Skeletal muscle satellite cell (primary cell): ENCODE results near the gene USP21.
A peak's percentile ranks its signal among the peaks of the same experiment; 100 is the strongest.

Source experiments
- H3K27me3 ChIP-seq: 2 replicates; pipeline ENCODE4 v1.7.0; 2013; ENCODE audit warnings: low read length; ENCODE audit not compliant: control insufficient read depth, insufficient read depth
- H3K36me3 ChIP-seq: 2 replicates; pipeline ENCODE4 v1.7.0; 2013; ENCODE audit warnings: mild to moderate bottlenecking, control low read depth, low read length; ENCODE audit not compliant: insufficient read depth
- H3K4me1 ChIP-seq: 2 replicates; pipeline ENCODE4 v1.7.0; 2013; ENCODE audit warnings: low read length; ENCODE audit not compliant: control insufficient read depth, insufficient read depth
- H3K4me2 ChIP-seq: 2 replicates; pipeline ENCODE4 v1.7.0; 2013; ENCODE audit warnings: mild to moderate bottlenecking, low read length
- H3K4me3 ChIP-seq: 2 replicates; pipeline ENCODE4 v1.7.0; 2013; ENCODE audit warnings: low read length
- H3K9ac ChIP-seq: 2 replicates; pipeline ENCODE4 v1.7.0; 2013; ENCODE audit warnings: mild to moderate bottlenecking, low read depth, low read length, moderate library complexity
- H3K9me3 ChIP-seq: replicated peaks from 2 replicates; pipeline ENCODE4 v1.7.0; 2013; ENCODE audit warnings: mild to moderate bottlenecking, control low read depth, low read length

USP21 gene

DNA sequence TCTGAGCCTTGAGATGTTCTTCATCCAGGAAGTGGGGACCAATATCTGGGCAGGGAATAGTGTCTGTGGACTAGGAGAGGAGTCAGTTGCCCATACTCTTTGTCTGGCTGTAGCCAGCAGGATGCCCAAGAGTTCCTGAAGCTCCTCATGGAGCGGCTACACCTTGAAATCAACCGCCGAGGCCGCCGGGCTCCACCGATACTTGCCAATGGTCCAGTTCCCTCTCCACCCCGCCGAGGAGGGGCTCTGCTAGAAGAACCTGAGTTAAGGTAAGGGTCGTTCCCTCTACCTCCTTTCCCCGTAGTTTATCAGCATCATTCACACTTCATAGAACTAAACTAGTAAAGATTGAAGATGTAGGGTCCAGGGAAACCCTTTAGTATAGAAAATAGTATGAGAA is 3.5 kb downstream of the USP21 start:
- H3K4me2 ChIP-seq, result no peak overlapping the region
- H3K36me3 ChIP-seq, result peaks cover 43% of the 10 kb centered on the region
- H3K27me3 ChIP-seq, result no peaks in the 10 kb centered on the region
- no peak overlapping the region for H3K9ac ChIP-seq
- no peak overlapping the region for H3K4me3 ChIP-seq
- no peaks in the 10 kb centered on the region for H3K9me3 ChIP-seq
- H3K4me1 ChIP-seq, result peaks cover 30% of the 10 kb centered on the region

DNA sequence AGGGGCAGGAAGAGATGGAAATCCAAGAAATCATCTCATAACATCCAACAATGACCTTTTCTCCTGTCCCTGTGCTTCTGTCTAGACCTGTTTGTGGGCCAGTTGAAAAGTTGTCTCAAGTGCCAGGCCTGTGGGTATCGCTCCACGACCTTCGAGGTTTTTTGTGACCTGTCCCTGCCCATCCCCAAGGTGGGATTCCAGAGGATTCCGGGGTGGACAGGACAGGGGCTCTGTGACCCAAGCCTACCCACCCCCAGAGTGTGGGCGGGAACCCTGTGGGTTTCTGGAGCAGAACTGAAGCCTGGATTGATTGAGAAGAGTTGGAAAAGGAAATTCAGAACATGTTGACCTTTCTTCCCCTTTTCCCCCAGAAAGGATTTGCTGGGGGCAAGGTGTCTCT is 4.5 kb downstream of the USP21 start:
- no peaks in the 10 kb centered on the region for H3K27me3 ChIP-seq
- no peak overlapping the region for H3K9ac ChIP-seq
- H3K9me3 ChIP-seq, result no peaks in the 10 kb centered on the region
- peaks cover 33% of the 10 kb centered on the region for H3K36me3 ChIP-seq
- H3K4me1 ChIP-seq, result peaks cover 25% of the 10 kb centered on the region
- no peak overlapping the region for H3K4me3 ChIP-seq
- no peak overlapping the region for H3K4me2 ChIP-seq

GRCh38 chr1:161164901-161165610 is 5.8 kb downstream of the USP21 start:
- H3K9me3 ChIP-seq, result no peaks in the 10 kb centered on the region
- H3K27me3 ChIP-seq, result no peaks in the 10 kb centered on the region
- H3K4me3 ChIP-seq, result peak overlapping the region; percentile 91
- peaks cover 37% of the 10 kb centered on the region for H3K36me3 ChIP-seq
- peaks cover 19% of the 10 kb centered on the region for H3K4me1 ChIP-seq
- H3K9ac ChIP-seq, result peak overlapping the region; percentile 87
- H3K4me2 ChIP-seq, result peak overlapping the region; percentile 92

DNA sequence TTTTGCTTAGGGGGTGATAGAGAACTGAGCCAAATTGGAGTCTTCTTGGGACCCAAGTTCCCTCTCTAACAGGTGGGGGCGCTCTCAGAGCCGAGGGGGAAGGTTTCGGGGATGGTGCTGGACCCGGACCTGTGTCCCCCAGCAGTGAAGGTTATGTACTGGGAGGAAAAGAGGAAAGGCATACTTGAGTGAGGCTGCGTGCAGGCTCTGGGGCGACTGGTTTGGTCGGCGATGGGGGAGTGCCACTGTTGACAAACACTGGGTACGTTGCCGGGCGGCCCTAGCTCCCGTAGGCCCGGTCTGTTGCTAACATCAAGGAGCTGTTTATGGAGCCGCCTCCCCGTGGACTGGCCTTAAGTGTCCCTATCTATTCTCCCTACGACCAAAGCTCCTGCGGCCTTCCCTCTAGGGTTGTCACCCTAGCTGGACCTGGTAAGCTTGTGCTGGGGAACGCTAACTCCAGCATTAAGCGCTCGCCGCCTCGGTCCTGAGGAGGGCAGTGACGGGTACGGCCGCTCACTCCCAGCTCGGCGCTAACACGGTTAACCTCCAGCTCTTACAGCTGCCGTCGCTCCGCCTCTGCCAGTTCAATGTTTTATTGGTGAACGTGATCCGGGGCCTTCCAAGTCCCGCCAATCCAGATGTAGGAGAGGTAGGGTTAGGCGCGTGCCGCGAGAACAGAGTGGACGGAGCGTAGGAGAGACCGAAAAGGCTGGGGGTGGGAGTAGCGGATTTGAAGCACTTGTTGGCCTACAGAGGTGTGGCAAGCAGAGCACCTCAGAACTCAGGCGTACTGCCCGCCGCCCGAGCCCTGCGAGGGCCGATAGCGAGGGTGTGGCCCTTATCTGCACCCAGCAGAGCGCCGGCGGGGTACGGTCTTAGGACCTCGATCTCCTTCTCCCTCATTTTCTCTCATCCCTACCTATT is 6.7 kb downstream of the USP21 start, which contains the start of gene PPOX:
PPOX (plus strand) TSS at position 685 of the 927 bp plus-strand sequence. CDS start 422 bp downstream, outside the sequence.
- H3K36me3 ChIP-seq, result peaks cover 39% of the 10 kb centered on the region
- H3K27me3 ChIP-seq, result no peaks in the 10 kb centered on the region
- peak within 1 kb of the TSS; percentile 87 for H3K9ac ChIP-seq
- H3K4me1 ChIP-seq, result peaks cover 14% of the 10 kb centered on the region
- H3K4me2 ChIP-seq, result peak within 1 kb of the TSS; percentile 92
- no peaks in the 10 kb centered on the region for H3K9me3 ChIP-seq
- peak within 1 kb of the TSS; percentile 91 for H3K4me3 ChIP-seq

DNA sequence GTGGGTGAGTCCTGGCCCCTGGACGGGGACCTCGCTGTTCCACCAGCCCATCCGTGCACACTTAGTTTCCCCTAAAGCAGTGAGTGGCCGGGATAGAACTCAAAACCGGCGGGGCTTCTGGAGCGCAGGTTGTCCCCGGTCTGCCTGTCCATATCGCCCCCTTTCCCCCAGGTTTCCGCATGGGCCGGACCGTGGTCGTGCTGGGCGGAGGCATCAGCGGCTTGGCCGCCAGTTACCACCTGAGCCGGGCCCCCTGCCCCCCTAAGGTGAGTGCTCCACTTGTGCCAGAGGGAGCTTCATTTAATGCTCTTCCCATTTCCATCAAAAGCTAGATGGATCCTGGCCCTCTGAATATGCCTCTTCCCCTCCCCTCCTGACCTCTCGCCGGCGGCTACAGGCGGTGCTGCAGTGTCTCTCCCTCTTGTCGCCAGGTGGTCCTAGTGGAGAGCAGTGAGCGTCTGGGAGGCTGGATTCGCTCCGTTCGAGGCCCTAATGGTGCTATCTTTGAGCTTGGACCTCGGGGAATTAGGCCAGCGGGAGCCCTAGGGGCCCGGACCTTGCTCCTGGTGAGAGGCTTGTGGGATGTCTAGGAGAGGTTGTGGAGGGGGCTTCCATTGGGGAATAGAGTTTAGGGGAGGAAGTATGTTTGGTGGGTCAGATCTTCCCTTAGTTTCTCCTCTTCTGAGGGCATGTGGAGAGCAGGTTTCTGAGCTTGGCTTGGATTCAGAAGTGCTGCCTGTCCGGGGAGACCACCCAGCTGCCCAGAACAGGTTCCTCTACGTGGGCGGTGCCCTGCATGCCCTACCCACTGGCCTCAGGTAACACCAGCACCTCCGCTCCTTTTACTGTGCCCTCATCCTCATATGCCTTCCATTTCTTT is 7.6 kb downstream of the USP21 start:
- H3K4me3 ChIP-seq, result peak overlapping the region; percentile 91
- peaks cover 45% of the 10 kb centered on the region for H3K36me3 ChIP-seq
- no peaks in the 10 kb centered on the region for H3K9me3 ChIP-seq
- peaks cover 14% of the 10 kb centered on the region for H3K4me1 ChIP-seq
- no peaks in the 10 kb centered on the region for H3K27me3 ChIP-seq
- peak overlapping the region; percentile 92 for H3K4me2 ChIP-seq
- H3K9ac ChIP-seq, result peak overlapping the region; percentile 87

- Histone ChIP-seq H3K9me3 (no peaks in the 10 kb centered on the region), H3K36me3 (peaks cover 47% of the 10 kb centered on the region), H3K4me3 (no peak overlapping the region), H3K4me1 (peaks cover 28% of the 10 kb centered on the region), H3K27me3 (no peaks in the 10 kb centered on the region), H3K9ac (no peak overlapping the region), H3K4me2 (no peak overlapping the region)
Measured at GRCh38 chr1:161168906-161169305, 9.6 kb downstream of the USP21 start.

GRCh38 chr1:161171191-161171590 is 11.9 kb downstream of the USP21 start:
- H3K4me3 ChIP-seq, result no peak overlapping the region
- peaks cover 24% of the 10 kb centered on the region for H3K4me1 ChIP-seq
- no peaks in the 10 kb centered on the region for H3K27me3 ChIP-seq
- H3K9ac ChIP-seq, result peak overlapping the region; percentile 16
- no peaks in the 10 kb centered on the region for H3K9me3 ChIP-seq
- no peak overlapping the region for H3K4me2 ChIP-seq
- H3K36me3 ChIP-seq, result peaks cover 43% of the 10 kb centered on the region

GRCh38 chr1:161171696-161172095 is 12.4 kb downstream of the USP21 start:
- Histone ChIP-seq H3K4me3 (no peak overlapping the region), H3K27me3 (no peaks in the 10 kb centered on the region), H3K4me1 (peaks cover 29% of the 10 kb centered on the region), H3K36me3 (peaks cover 43% of the 10 kb centered on the region), H3K9ac (peak overlapping the region; percentile 61), H3K9me3 (no peaks in the 10 kb centered on the region), H3K4me2 (no peak overlapping the region)

DNA sequence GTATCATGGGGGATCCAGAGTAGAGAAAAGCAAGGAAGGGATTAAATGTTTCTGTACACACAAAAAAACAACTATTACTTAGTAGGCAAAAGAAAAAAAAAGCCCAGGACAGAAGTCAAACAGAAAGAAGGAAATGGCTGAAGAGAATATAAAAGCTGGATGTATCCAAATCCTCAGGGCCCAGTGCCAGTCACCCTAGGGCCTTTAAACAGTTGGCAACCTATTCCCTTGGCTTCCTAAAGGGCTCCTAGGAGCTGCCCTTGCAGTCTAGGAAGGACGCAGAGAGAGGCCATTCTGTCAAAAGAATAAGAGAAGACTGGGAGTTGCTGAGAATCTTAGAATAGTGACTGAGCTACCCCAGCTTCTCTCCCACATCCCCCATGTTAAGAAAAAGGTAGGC is 13.0 kb downstream of the USP21 start:
- no peaks in the 10 kb centered on the region for H3K27me3 ChIP-seq
- H3K4me2 ChIP-seq, result peak overlapping the region; percentile 16
- peaks cover 25% of the 10 kb centered on the region for H3K4me1 ChIP-seq
- H3K4me3 ChIP-seq, result no peak overlapping the region
- H3K9me3 ChIP-seq, result no peaks in the 10 kb centered on the region
- H3K9ac ChIP-seq, result peak overlapping the region; percentile 61
- H3K36me3 ChIP-seq, result peaks cover 43% of the 10 kb centered on the region

- peak overlapping the region; percentile 32 for H3K4me2 ChIP-seq
- H3K9ac ChIP-seq, result peak overlapping the region; percentile 66
- H3K4me1 ChIP-seq, result peaks cover 30% of the 10 kb centered on the region
- no peaks in the 10 kb centered on the region for H3K27me3 ChIP-seq
- H3K4me3 ChIP-seq, result no peak overlapping the region
- peaks cover 43% of the 10 kb centered on the region for H3K36me3 ChIP-seq
- H3K9me3 ChIP-seq, result no peaks in the 10 kb centered on the region
Measured at GRCh38 chr1:161172776-161173376, 13.6 kb downstream of the USP21 start.
